Measurements from ENCODE around the gene HOXD10. TPM values are rescaled to one million over a fixed set of nuclear protein-coding genes. Genes with fewer than 3 reads are reported as not detected.

The HOXD10 gene
- total and polyA plus RNA-seq, 2 donors (not counting 1 experiment from before 2014, with no cell fraction given) = not detected

DNA sequence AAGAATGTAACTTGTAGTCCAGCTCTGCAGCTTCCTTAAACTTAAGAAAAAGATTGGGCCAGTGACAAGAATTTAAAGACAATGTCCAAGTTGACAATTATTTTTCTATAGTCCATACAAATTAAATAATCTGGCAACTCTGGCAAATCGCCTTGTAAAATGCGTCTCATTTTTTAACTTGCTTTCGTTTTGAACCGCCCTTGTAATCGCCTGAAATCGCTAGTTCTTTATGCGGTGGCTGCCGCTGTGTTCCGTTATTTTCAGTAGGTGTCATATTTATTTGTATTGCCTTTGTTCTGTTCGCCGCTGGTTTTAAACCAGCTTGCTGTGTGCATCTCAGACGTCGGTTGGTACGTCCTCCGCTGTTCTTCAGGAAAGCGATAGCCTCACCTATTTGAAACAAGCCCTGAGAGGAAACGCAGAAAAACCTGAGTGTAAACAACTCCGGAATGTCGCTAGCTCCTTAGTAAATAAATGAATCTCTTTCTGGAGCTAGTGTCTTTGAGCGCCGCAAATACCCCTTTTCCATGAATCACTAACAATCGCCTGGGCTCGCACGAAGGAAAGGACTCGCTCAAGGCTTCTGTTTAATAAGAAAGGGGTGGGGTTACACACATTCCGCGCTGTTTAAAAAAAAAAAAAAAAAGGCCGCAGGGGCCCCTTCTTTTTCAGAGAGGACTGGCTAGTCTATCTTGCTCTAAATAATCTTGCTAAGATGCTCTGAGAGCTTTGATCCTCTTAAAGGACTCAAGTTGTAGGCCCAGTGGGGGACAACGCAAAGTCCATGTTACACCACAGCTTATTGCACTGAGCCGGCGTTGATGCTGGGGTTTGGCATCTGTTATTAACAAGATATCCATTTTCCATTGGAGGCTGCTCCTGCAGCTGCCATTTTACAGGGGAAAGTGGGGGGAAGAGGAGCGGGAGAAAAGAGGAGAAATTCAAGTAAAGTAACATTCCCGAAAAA is 15.9 kb downstream of the HOXD10 start:
- Histone ChIP-seq H3K4me3 (replicated peaks in 1 of 4; ENCODE audit: control extremely low read depth in 1 of 4, insufficient read depth in 1 of 4, low read depth in 3 of 4, low read length in 4 of 4) (peak overlapping the region in 2 of 4 experiments; percentile 23 to 47), H3K4me1 (ENCODE audit: control insufficient read depth, extremely low read depth, insufficient read depth, low read length) (no peaks in the 10 kb centered on the region), H4K20me1 (ENCODE audit: control insufficient read depth, extremely low read depth, insufficient read depth, low read length) (no peaks in the 10 kb centered on the region), H2AFZ (ENCODE audit: low read length) (no peak overlapping the region), H3K9ac (ENCODE audit: insufficient read depth, low read length) (no peak overlapping the region), H3K9me3 (ENCODE audit: control insufficient read depth, insufficient read depth, low read depth, low read length) (no peaks in the 10 kb centered on the region), H3K27ac (ENCODE audit: insufficient read depth, low read length) (no peak overlapping the region), H3K79me2 (ENCODE audit: control insufficient read depth, insufficient read depth, low read length) (no peaks in the 10 kb centered on the region), H3K27me3 (ENCODE audit: control insufficient read depth, insufficient read depth, low read length) (peaks cover 83% of the 10 kb centered on the region), H3K36me3 (ENCODE audit: control insufficient read depth, insufficient read depth, low read length) (no peaks in the 10 kb centered on the region), H3K4me2 (ENCODE audit: extremely low read depth, insufficient read depth, low read length) (peak overlapping the region; percentile 58)
- DNase-seq (ENCODE audit: low read depth in 2 of 2) = peak in 1 of 2 donors; percentile 47
- TF ChIP-seq EZH2 (IDR thresholded peaks at IDR 0.05; ENCODE audit: low read length, missing control alignments) = peak; percentile 73
- TF ChIP-seq, protein P1, sequence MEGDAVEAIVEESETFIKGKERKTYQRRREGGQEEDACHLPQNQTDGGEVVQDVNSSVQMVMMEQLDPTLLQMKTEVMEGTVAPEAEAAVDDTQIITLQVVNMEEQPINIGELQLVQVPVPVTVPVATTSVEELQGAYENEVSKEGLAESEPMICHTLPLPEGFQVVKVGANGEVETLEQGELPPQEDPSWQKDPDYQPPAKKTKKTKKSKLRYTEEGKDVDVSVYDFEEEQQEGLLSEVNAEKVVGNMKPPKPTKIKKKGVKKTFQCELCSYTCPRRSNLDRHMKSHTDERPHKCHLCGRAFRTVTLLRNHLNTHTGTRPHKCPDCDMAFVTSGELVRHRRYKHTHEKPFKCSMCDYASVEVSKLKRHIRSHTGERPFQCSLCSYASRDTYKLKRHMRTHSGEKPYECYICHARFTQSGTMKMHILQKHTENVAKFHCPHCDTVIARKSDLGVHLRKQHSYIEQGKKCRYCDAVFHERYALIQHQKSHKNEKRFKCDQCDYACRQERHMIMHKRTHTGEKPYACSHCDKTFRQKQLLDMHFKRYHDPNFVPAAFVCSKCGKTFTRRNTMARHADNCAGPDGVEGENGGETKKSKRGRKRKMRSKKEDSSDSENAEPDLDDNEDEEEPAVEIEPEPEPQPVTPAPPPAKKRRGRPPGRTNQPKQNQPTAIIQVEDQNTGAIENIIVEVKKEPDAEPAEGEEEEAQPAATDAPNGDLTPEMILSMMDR (conservative IDR thresholded peaks at IDR 0.05 in 1 of 2, IDR thresholded peaks at IDR 0.05 in 1 of 2; ENCODE audit: low read depth in 1 of 2, low read length in 2 of 2) = no peak

DNA sequence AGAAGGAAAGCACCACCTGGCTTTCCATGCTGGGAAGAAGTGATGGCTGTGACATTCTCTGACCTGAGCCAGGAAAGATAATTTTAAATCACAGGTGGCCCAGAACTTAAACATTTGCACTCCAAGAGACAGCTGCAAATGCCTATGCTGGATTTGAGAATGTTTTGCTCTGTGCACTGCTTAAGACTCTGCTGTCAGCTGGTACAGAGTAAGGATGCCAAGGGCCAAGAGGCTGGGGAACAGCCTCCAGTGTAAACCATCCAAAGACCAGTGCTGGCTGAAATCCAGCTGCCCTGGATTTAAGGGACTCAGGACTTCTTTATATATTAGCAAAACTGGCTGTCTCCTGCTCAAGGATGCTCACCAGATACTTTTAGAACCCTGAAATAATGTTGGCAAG is 16.8 kb downstream of the HOXD10 start:
- H3K9me3 ChIP-seq (ENCODE audit: control insufficient read depth, insufficient read depth, low read depth, low read length) = no peaks in the 10 kb centered on the region
- no peak overlapping the region for H3K9ac ChIP-seq (ENCODE audit: insufficient read depth, low read length)
- H3K4me3 ChIP-seq (replicated peaks in 1 of 4; ENCODE audit: control extremely low read depth in 1 of 4, insufficient read depth in 1 of 4, low read depth in 3 of 4, low read length in 4 of 4) = no peak overlapping the region
- peaks cover 86% of the 10 kb centered on the region for H3K27me3 ChIP-seq (ENCODE audit: control insufficient read depth, insufficient read depth, low read length)
- H3K27ac ChIP-seq (ENCODE audit: insufficient read depth, low read length) = no peak overlapping the region
- no peaks in the 10 kb centered on the region for H4K20me1 ChIP-seq (ENCODE audit: control insufficient read depth, extremely low read depth, insufficient read depth, low read length)
- H3K4me1 ChIP-seq (ENCODE audit: control insufficient read depth, extremely low read depth, insufficient read depth, low read length) = no peaks in the 10 kb centered on the region
- H2AFZ ChIP-seq (ENCODE audit: low read length) = no peak overlapping the region
- H3K4me2 ChIP-seq (ENCODE audit: extremely low read depth, insufficient read depth, low read length) = no peak overlapping the region
- TF ChIP-seq, protein P1 (conservative IDR thresholded peaks at IDR 0.05 in 1 of 2, IDR thresholded peaks at IDR 0.05 in 1 of 2; ENCODE audit: low read depth in 1 of 2, low read length in 2 of 2) = no peak
- no peak for TF ChIP-seq EZH2 (IDR thresholded peaks at IDR 0.05; ENCODE audit: low read length, missing control alignments)
- no peak for DNase-seq (ENCODE audit: low read depth in 2 of 2)
- H3K36me3 ChIP-seq (ENCODE audit: control insufficient read depth, insufficient read depth, low read length) = no peaks in the 10 kb centered on the region
- H3K79me2 ChIP-seq (ENCODE audit: control insufficient read depth, insufficient read depth, low read length) = no peaks in the 10 kb centered on the region

DNA sequence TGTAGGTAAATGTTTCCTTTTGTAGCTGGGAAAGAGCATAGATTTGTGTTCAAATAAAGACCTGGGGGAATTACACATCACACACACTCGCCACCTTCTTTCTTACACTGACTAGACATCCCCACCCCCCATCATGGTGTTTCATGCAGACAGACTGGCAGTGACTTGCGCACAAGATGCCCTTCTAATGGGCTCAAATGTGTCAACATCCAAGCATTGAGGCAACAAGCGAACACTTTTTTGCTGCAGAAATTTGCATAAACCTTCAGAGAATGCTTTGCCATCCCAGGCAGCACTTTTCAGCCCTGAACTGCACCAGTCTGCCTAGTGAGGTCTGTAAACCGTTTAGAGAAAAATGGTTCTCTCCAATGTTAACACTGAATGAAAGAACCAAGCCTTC is 17.5 kb downstream of the HOXD10 start:
- Histone ChIP-seq H3K36me3 (ENCODE audit: control insufficient read depth, insufficient read depth, low read length) (no peaks in the 10 kb centered on the region), H3K27me3 (ENCODE audit: control insufficient read depth, insufficient read depth, low read length) (peaks cover 87% of the 10 kb centered on the region), H3K27ac (ENCODE audit: insufficient read depth, low read length) (no peak overlapping the region), H3K4me2 (ENCODE audit: extremely low read depth, insufficient read depth, low read length) (no peak overlapping the region), H3K4me3 (replicated peaks in 1 of 4; ENCODE audit: control extremely low read depth in 1 of 4, insufficient read depth in 1 of 4, low read depth in 3 of 4, low read length in 4 of 4) (no peak overlapping the region), H3K9ac (ENCODE audit: insufficient read depth, low read length) (no peak overlapping the region), H3K4me1 (ENCODE audit: control insufficient read depth, extremely low read depth, insufficient read depth, low read length) (no peaks in the 10 kb centered on the region), H3K79me2 (ENCODE audit: control insufficient read depth, insufficient read depth, low read length) (no peaks in the 10 kb centered on the region), H2AFZ (ENCODE audit: low read length) (no peak overlapping the region), H4K20me1 (ENCODE audit: control insufficient read depth, extremely low read depth, insufficient read depth, low read length) (no peaks in the 10 kb centered on the region), H3K9me3 (ENCODE audit: control insufficient read depth, insufficient read depth, low read depth, low read length) (no peaks in the 10 kb centered on the region)
- no peak for DNase-seq (ENCODE audit: low read depth in 2 of 2)
- TF ChIP-seq, protein P1 (conservative IDR thresholded peaks at IDR 0.05 in 1 of 2, IDR thresholded peaks at IDR 0.05 in 1 of 2; ENCODE audit: low read depth in 1 of 2, low read length in 2 of 2) = no peak
- no peak for TF ChIP-seq EZH2 (IDR thresholded peaks at IDR 0.05; ENCODE audit: low read length, missing control alignments)

All from fibroblast of lung (primary cell).